GM23338 (cell line): ENCODE measurements around the gene GAS6.

Experiments used
- CTCF ChIP-seq, 2 experiments: fragments of 200-600 bp in 1 of 2; sonication (generic) in 1 of 2; conservative IDR thresholded peaks; 2 replicates each; pipeline versions ENCODE4 v1.5.1 to v1.6.1; 2016 to 2017; ENCODE audit warnings: antibody characterized with exemption in 2 of 2, low read depth in 2 of 2, mild to moderate bottlenecking in 2 of 2, moderate library complexity in 1 of 2
- EZH2 ChIP-seq: fragments of 200-600 bp; sonication (generic); IDR thresholded peaks from one replicate; pipeline ENCODE4 v1.8.0; 2017; ENCODE audit warnings: antibody characterized with exemption, mild to moderate bottlenecking, low read depth; ENCODE audit not compliant: unreplicated experiment
- EZH2phosphoT487 ChIP-seq: fragments of 200-600 bp; sonication (generic); IDR thresholded peaks from one replicate; pipeline ENCODE4 v1.8.1; 2018; ENCODE audit warnings: antibody characterized with exemption; ENCODE audit not compliant: unreplicated experiment

- TF ChIP-seq CTCF (conservative IDR thresholded peaks at IDR 0.05; ENCODE audit: low read depth in 2 of 2): no peak
- TF ChIP-seq EZH2: no peak
- TF ChIP-seq EZH2phosphoT487: no peak
Measured at GRCh38 chr13:113789167-113789566, 74.7 kb downstream of the GAS6 start.
